HG03064 (cell line): ENCODE measurements around the gene MARCHF6.
A peak's percentile ranks its signal among the peaks of the same experiment; 100 is the strongest.
"Not testable (repeated sequence)": the region's sequence is repeated elsewhere in the genome, so short reads cannot be mapped to it uniquely, and the experiment has no call there.

Source experiments
- ATAC-seq: cut with Tn5 transposase; IDR thresholded peaks from one replicate; pipeline ENCODE4 v1.9.1; 2021; ENCODE audit warnings: low read depth; ENCODE audit not compliant: unreplicated experiment

MARCHF6 gene

GRCh38 chr5:10344461-10345106 is 8.9 kb upstream of the MARCHF6 start:
- ATAC-seq, result not testable (repeated sequence)

GRCh38 chr5:10348258-10348657 is 5.2 kb upstream of the MARCHF6 start:
- no peak for ATAC-seq

- no peak for ATAC-seq
Measured at GRCh38 chr5:10351199-10351905, 2.1 kb upstream of the MARCHF6 start.

- ATAC-seq, result no peak
Measured at GRCh38 chr5:10351919-10352318, 1.6 kb upstream of the MARCHF6 start.

- ATAC-seq, result peak; percentile 10
Measured at GRCh38 chr5:10352430-10353240, 860 bp upstream of the MARCHF6 start.

GRCh38 chr5:10354048-10354872 is 765 bp downstream of the MARCHF6 start:
- peak; percentile 19 for ATAC-seq

GRCh38 chr5:10355071-10355889 is 1.8 kb downstream of the MARCHF6 start:
- ATAC-seq, result no peak

- ATAC-seq, result no peak
Measured at GRCh38 chr5:10358999-10359398, 5.5 kb downstream of the MARCHF6 start.

GRCh38 chr5:10360686-10361085 is 7.2 kb downstream of the MARCHF6 start:
- ATAC-seq, result no peak

GRCh38 chr5:10363519-10364185 is 10.2 kb downstream of the MARCHF6 start:
- ATAC-seq, result no peak

- no peak for ATAC-seq
Measured at GRCh38 chr5:10364186-10364689, 10.7 kb downstream of the MARCHF6 start.

- no peak for ATAC-seq
Measured at GRCh38 chr5:10365782-10366181, 12.3 kb downstream of the MARCHF6 start.

- ATAC-seq, result no peak
Measured at GRCh38 chr5:10366310-10367272, 13.1 kb downstream of the MARCHF6 start.

- no peak for ATAC-seq
Measured at GRCh38 chr5:10367579-10367978, 14.1 kb downstream of the MARCHF6 start.

- ATAC-seq, result no peak
Measured at GRCh38 chr5:10370931-10371330, 17.4 kb downstream of the MARCHF6 start.

GRCh38 chr5:10371369-10371768 is 17.9 kb downstream of the MARCHF6 start:
- not testable (repeated sequence) for ATAC-seq

GRCh38 chr5:10372726-10373709 is 19.5 kb downstream of the MARCHF6 start:
- ATAC-seq, result no peak
